HG03354 (cell line): ENCODE results near the gene RFX8.
"Not testable (repeated sequence)": the region's sequence is repeated elsewhere in the genome, so short reads cannot be mapped to it uniquely, and the experiment has no call there.

Source experiments
- ATAC-seq: cut with Tn5 transposase; IDR thresholded peaks from one replicate; pipeline ENCODE4 v1.9.1; 2021; ENCODE audit warnings: mild to moderate bottlenecking; ENCODE audit not compliant: unreplicated experiment, poor library complexity, severe bottlenecking

RFX8 gene

DNA sequence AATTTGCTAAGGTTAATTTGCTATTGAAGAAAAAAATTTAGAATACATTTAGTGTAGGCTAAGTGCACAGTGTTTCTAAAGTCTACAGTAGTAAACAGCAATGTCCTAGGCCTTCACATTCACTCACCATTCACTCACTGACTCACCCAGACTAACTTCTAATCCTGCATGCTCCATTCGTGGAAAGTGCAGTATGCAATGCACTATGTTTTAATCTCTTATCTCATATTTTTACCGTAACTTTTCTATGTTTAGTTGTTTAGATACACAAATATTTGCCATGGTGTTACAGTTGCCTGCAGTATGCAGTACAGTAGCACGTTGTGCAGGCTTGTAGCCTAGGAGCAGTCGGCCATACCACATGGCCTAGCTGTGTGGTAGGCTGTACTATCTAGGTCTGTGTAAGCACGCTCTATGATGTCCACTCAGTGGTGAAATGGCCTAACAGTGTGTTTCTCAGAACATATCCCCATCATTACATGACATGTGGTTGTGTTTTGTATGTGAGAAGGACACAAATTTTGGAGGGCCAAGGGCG, 18.1 kb upstream of the RFX8 start:
- ATAC-seq: no peak

DNA sequence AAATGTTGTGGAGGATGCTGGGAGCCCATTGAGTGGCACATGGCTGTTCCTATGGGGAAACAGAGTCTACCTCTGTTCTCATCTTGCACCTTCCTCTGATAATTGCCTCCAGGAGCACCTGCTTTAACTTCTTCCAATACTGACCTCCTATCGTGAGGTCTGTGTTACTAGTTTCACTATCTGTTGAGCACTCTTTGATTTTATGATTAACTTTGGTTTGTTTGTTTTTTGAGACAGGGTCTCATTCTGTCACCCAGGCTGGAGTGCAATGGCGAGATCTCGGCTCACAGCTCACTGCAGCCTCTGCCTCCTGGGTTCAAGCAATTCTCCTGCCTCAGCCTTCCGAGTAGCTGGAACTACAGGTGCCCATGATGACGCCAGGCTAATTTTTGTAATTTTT, 12.1 kb upstream of the RFX8 start:
- no peak for ATAC-seq

DNA sequence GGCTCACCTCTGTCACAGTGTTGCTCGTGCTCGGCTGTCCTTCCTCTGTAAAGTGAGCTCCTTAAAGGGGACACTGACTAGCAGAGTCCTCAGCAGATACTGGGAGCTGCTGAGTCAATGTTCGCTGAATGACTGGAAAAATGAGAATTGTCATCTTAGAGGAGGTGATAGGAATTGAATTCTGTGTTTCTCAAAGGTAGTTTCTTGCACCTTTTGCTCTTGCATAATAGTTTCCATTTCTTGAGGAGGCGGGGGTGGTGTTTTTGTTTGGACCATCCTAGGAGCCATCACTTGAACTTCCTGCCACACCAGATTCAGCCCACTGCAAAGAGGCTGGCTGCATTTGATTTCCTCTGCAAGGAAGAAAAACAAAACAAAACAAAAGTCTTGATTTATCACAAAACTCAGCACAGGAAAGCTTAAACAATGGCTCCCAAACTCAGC, 11.4 kb upstream of the RFX8 start:
- no peak for ATAC-seq

DNA sequence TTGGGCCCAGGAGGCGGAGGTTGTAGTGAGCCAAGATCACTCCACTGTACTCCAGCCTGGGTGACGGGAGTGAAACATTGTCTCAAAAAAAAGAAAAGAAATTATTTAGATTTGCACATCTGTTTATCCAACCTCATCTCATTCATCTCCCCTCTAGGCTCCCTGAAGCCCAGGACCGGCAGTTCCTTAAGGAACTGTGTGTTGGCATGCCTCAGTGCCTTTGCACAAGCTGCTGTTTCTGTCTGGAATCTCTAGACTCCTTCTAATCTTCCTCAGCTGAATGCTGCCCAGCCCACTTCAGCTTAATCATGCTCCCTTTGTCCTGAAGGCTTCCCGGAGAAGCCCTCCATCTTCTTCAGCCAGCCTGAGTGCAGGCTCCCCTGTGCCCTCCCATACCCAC, 10.9 kb upstream of the RFX8 start:
- no peak for ATAC-seq

DNA sequence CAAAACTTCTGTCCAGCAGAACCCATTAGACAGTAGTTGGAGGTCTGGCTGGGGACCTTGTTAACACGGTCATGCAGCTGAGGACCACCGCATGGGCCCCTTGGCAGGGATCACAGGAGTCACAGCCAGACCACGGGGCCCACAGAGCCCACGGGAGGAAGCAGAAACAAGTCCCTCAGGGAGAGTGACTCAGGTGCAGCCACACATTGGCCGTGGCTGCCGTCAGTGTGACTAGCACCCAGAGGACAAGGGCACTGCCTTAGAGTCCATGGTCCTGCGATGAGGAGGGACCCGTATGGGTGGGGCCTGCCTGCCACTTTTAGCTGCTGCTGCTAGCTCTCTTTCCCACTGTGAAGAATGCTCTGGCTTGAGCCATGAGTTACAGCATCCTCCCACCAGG, 5.9 kb upstream of the RFX8 start:
- no peak for ATAC-seq

DNA sequence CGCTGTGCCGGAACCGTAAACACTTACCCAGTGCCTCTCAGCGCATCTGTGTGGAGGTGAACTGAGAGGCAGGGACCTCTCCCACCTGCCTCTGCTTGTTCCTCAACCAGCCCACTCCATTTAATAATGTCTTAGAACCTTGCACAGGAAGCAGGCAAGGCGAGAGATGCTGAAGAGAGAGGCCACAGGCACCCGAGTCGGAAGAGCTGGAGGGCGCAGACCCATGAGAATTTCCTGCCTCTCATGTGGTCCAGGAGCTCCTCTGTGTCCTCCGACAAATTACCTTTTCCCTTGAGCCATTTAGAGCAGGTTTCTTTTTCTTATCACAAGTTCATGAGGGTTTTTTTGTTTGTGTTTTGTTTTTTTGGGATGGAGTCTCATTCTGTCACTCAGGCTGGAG, 4.9 kb upstream of the RFX8 start:
- no peak for ATAC-seq

DNA sequence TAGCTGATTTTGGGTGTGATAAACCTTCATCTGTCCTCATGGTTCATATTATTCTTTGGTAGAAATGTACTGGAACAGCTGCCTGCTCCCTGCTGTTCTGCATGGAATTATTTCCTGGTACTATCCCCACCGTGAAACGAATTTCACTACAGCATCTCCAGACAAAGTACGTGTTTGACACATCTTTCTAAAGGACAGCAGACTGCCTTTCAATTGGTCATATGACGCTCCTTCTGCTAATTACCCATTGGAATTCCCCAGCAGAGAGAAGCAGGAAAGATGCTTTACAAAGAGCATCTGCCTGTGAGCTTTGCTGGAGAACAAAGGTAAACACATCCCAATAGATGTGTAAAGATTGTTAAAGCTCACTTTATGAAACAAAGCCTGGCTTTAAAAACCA, 4.4 kb upstream of the RFX8 start:
- no peak for ATAC-seq

- no peak for ATAC-seq
Observed at GRCh38 chr2:101478181-101479001, 3.5 kb upstream of the RFX8 start.

- ATAC-seq: no peak
Observed at GRCh38 chr2:101477556-101477955, 2.6 kb upstream of the RFX8 start.

GRCh38 chr2:101476605-101477208, 1.8 kb upstream of the RFX8 start:
- ATAC-seq: no peak

DNA sequence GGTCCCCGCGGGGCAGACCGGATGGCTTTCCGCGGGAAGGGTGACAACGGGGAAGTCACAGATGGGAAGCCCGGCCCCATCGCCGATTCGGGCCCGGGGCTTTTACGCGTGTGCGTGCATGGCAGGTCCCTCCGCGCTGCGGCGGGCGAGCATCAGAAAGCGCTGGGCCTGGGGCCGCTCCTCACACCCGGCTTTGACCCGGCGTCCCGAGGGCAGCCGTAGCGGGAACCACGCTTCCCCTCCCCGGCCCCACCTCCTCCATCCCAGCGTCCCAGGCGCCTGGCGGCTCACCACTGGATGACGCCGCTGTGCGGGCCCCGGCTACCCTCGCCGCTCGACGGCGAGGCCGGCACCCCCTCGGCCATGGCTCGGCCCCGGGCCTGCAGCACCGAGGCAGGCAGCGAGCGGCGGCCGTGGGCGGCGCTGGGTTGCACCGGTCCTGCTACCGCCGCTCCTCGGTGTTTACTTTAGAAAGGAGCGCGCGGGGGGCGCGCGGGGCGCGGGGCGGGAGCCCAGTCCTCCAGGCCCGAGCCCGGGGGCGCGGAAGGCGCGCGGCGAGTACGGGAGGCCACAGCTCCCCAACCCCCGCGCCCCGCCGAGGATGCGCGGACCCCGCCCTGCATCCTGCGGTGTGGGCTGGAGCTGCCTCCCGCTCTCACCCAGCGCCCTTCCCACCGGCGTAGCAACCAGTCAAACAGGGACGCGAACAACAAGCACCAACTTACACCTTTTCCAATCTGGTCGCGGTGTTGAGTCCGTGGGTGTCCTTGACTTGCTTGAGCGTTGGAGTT, 806 bp downstream of the RFX8 start:
- no peak for ATAC-seq

DNA sequence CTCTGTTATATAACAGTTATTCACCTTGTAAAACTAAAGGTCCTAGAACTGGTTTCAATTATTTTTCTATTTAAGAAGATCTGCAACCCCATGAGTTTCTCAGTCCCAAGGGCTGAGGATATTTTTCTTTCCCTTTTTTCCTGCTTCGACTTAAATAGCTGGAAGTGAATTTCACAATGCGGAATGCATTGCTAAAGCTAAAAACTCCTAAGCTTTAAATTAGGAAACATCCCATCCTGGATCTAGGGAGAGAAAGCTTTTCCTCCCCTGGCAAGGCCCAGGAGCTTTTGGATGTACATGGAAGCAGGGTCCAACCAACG, 1.4 kb downstream of the RFX8 start:
- ATAC-seq: no peak

GRCh38 chr2:101469863-101470262, 5.0 kb downstream of the RFX8 start:
- no peak for ATAC-seq

- ATAC-seq: no peak
Observed at GRCh38 chr2:101467306-101467705, 7.6 kb downstream of the RFX8 start.

GRCh38 chr2:101466426-101466825, 8.5 kb downstream of the RFX8 start:
- ATAC-seq: no peak

GRCh38 chr2:101464841-101465240, 10.1 kb downstream of the RFX8 start:
- ATAC-seq: no peak

DNA sequence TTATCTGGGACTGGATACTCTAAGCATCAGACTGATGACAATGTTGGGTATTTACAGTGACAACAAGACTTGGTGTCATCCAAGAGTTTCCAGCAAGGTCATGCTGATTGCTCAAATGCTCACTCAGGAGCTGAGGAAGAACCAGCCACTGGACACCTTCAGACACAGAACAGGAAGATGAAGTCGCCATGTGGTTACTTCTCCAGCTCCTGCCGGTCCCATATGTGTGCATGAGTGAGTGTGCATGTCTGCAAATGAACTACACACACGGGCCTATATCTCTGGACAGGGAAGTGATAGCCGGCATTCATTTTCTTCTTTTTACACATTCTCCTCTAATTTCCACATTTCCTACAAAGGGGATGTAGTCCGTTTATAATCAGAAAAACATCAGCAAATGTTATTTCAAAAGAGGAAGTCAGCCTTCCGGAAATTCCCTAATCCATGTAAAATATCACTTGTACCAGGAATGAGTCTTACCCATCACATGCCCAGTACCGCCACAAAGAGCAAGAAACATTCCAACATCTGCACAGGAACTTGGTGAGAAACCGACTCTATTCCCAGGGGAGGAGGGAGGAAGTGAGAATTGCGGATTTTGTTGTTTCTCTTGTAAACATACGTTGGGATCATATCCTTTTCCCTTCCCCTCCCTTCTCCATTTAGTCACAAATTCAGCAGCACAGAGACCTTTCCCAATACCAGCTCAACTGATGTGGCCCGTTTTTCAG, 10.8 kb downstream of the RFX8 start:
- no peak for ATAC-seq

GRCh38 chr2:101463421-101463820, 11.5 kb downstream of the RFX8 start:
- no peak for ATAC-seq

DNA sequence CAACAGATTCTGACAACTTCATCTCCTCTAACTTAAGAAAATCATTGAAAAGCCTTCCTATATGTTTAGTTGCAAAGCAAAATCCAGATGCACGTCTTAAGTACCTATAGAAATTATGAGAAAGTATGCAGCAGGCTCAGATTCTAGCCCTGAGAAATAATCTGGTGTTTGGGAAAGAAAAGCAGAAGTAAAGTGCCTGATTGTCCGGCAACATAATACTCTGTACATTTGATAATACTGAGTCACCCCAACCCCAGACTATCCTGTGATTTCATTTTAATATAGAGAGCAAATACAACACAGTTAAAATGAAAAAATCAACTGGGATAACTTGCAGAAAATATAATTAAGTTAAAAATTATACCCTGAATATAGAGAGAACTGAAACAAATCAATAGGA, 13.5 kb downstream of the RFX8 start:
- no peak for ATAC-seq

DNA sequence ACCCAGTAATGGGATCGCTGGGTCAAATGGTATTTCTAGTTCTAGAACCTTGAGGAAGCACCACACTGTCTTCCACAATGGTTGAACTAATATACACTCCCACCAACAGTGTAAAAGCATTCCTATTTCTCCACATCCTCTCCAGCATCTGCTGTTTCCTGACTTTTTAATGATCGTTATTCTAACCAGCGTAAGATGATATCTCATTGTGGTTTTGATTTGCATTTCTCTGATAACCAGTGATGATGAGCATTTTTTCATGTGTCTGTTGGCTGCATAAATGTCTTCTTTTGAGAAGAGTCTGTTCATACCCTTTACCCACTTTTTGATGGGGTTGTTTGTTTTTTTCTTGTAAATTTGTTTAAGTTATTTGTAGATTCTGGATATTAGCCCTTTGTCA, 20.5 kb downstream of the RFX8 start:
- not testable (repeated sequence) for ATAC-seq
